ENCODE results near the gene P2RX5. TPM values are rescaled to one million over a fixed set of nuclear protein-coding genes. Genes with fewer than 3 reads are reported as not detected.

P2RX5 gene
- total RNA-seq, 2 experiments from 2014 or later, result 45.2 to 47.4 TPM

DNA sequence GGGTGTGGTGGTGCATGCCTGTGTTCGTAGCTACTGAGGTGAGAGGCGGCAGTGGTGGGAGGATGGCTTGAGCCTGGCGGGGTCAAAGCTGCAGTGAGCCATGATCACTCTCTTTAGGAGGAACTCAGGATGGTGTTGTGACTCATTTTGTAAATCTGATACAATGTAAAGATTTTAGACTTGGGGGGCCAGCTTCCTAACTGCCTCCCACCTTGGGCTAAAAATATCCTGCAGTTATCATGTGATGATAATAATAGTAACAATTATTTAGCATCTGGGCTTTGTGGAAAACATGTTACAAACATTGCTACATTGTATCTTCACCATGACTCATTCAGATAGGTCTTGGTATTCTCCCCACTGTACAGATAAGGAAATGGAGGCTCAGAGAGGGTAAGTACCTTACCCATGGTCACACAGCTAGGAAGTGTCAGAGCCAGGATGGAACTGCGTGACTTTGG is 52.0 kb downstream of the P2RX5 start:
- peaks cover 4% of the 10 kb centered on the region for H3K36me3 Mint-ChIP-seq (ENCODE audit: low read depth)
- H3K27ac Mint-ChIP-seq, result no peak overlapping the region
- no peaks in the 10 kb centered on the region for H3K9me3 Mint-ChIP-seq
- CTCF ChIA-PET, result no interaction called here
- no peak overlapping the region for H3K4me3 Mint-ChIP-seq
- no peak for DNase-seq
- H3K27me3 Mint-ChIP-seq (ENCODE audit: low read depth), result no peaks in the 10 kb centered on the region
- H3K4me1 Mint-ChIP-seq (ENCODE audit: low read depth), result peaks cover 8% of the 10 kb centered on the region
- intact Hi-C loops (cut with micrococcal nuclease), result no loop called here

DNA sequence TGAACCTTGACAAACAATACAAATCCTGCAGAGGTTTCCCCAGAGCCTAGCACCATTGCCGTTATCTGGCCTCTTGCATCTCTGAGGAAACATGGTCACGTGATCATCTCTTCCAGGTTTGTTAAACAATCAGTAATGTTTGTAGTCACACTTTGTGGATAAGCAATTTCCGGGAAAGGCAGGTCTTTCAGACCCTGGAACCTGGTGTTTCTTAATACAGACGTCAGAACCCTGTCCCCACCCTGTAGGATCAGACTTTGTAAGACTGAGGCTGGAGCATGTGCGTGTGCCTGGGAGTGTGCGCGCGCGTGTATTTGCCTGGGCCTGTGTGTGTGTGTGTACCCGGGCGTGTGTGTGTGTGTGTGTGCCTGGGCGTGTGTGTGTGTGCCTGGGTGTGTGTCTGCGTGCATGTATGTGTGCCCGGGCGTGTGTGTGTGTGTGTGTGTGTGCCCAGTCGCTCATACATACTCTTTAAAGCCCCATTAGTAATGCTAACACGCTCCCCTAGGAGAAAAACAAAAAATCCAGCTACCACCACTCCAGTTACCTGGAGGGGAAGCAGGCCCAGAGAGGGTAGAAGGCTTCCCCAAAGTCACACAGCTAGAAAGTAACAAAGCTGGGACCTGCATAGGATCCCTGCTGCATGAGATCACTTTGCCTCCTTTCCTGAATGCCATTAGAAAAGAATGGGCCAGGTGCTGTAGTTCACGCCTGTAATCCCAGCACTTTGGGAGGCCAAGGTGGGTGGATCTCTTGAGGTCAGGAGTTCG is 54.1 kb downstream of the P2RX5 start:
- CTCF ChIA-PET, result interaction anchor here (0.6 kb wide), 1 partner anchor 15 kb away, joined by 4 read pairs; no protein-coding TSS in a partner anchor
- DNase-seq, result no peak
- peaks cover 4% of the 10 kb centered on the region for H3K36me3 Mint-ChIP-seq (ENCODE audit: low read depth)
- intact Hi-C loops (cut with micrococcal nuclease), result no loop called here
- no peaks in the 10 kb centered on the region for H3K9me3 Mint-ChIP-seq
- peak overlapping the region; percentile 46 for H3K27ac Mint-ChIP-seq
- H3K4me1 Mint-ChIP-seq (ENCODE audit: low read depth), result peaks cover 21% of the 10 kb centered on the region
- H3K4me3 Mint-ChIP-seq, result no peak overlapping the region
- no peaks in the 10 kb centered on the region for H3K27me3 Mint-ChIP-seq (ENCODE audit: low read depth)

DNA sequence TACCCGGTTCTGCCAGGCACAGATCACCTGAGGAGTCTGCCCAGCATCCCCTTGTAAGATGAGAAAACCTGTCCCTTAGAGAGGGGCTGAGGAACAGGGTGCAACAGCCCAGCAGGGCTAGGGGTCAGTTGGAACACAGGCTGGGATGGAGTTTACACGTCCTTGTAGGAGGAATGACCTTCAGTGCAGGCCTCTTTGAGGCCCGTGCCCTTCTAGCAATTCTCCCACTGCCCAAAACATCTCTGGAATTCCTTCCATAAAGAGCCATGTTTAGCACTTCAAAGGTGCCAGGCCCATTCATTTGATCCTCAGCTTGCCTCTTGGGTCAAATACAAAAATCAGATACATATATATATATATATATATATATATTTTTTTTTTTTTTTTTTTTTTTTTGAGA is 54.9 kb downstream of the P2RX5 start:
- Mint-ChIP-seq H3K4me1 (ENCODE audit: low read depth) (peaks cover 21% of the 10 kb centered on the region), H3K27ac (no peak overlapping the region), H3K4me3 (no peak overlapping the region), H3K36me3 (ENCODE audit: low read depth) (peaks cover 4% of the 10 kb centered on the region), H3K9me3 (no peaks in the 10 kb centered on the region), H3K27me3 (ENCODE audit: low read depth) (no peaks in the 10 kb centered on the region)
- intact Hi-C loops (cut with micrococcal nuclease), result no loop called here
- CTCF ChIA-PET, result interaction anchor here (1.1 kb wide), 1 partner anchor 10 kb away, joined by 4 read pairs; no protein-coding TSS in a partner anchor
- DNase-seq, result no peak

DNA sequence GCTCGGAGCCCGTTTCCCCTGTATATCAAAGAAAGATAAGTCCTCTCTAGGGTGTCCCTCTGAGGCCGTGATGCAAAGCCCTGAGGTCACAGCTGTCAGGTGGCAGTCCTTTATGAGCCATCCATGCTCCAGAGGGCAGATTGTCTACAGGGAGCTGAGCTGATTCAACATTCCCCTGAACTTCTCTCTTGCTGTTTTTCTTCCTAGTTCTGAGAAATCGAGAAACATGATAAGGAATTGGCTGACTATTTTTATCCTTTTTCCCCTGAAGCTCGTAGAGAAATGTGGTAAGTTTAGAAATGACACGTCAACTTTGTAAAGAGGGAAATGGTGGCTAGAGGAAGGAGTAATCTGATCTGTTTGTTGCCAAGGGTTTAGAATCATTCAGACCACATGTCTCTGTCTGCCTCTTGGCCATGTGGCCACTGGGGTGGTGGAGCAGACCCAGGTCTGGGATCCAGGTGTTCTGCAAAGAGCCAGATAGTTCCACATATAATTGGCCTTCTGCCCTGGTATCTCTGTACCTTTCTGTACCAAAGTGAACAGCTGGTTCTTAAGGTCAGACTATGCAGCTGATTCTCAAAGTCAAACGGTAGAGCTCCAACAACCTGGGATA is 55.9 kb downstream of the P2RX5 start:
- Mint-ChIP-seq H3K36me3 (ENCODE audit: low read depth) (peaks cover 4% of the 10 kb centered on the region), H3K4me3 (peak overlapping the region; percentile 23)

DNA sequence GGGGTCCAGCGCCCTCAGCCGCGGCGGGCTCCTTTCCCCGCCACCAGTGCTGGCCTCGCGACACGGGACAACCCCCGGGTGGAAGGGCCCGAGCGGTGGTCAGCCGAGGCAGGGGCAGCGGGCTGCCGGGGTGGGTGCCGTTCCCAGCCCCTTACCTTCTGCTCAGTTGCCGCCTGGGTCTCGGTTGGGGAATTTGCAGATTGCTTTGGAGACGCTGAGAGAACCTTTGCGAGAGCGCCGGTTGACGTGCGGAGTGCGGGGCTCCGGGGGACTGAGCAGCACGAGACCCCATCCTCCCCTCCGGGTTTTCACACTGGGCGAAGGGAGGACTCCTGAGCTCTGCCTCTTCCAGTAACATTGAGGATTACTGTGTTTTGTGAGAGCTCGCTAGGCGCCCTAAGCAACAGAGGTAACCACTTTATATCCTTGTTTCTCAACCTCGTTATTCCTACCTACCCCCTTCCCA is 59.0 kb downstream of the P2RX5 start:
- Mint-ChIP-seq H3K36me3 (ENCODE audit: low read depth) (peaks cover 2% of the 10 kb centered on the region), H3K4me3 (peak overlapping the region; percentile 95), H3K9me3 (no peaks in the 10 kb centered on the region), H3K4me1 (ENCODE audit: low read depth) (peaks cover 30% of the 10 kb centered on the region), H3K27me3 (ENCODE audit: low read depth) (no peaks in the 10 kb centered on the region), H3K27ac (no peak overlapping the region)
- CTCF ChIA-PET, result interaction anchor here (0.6 to 1.2 kb wide), 4 partner anchors 11 to 791 kb away, joined by 3 to 7 read pairs (median 3); no protein-coding TSS in a partner anchor
- intact Hi-C loops (cut with micrococcal nuclease), result loop anchor here (1.0 kb wide), 3 partner anchors 31 to 256 kb away; partner anchors contain the start of genes CAMKK1, EMC6, NCBP3 and TAX1BP3
- DNase-seq, result no peak

More for the DNA sequence above, 55.9 kb downstream of the P2RX5 start:
- intact Hi-C loops (cut with micrococcal nuclease), result no loop called here
- CTCF ChIA-PET, result interaction anchor here (1.1 kb wide), 1 partner anchor 11 kb away, joined by 4 read pairs; no protein-coding TSS in a partner anchor
- Mint-ChIP-seq H3K27me3 (ENCODE audit: low read depth) (no peaks in the 10 kb centered on the region), H3K27ac (peak overlapping the region; percentile 71), H3K4me1 (ENCODE audit: low read depth) (peaks cover 24% of the 10 kb centered on the region), H3K9me3 (no peaks in the 10 kb centered on the region)
- DNase-seq, result peak; percentile 34

DNA sequence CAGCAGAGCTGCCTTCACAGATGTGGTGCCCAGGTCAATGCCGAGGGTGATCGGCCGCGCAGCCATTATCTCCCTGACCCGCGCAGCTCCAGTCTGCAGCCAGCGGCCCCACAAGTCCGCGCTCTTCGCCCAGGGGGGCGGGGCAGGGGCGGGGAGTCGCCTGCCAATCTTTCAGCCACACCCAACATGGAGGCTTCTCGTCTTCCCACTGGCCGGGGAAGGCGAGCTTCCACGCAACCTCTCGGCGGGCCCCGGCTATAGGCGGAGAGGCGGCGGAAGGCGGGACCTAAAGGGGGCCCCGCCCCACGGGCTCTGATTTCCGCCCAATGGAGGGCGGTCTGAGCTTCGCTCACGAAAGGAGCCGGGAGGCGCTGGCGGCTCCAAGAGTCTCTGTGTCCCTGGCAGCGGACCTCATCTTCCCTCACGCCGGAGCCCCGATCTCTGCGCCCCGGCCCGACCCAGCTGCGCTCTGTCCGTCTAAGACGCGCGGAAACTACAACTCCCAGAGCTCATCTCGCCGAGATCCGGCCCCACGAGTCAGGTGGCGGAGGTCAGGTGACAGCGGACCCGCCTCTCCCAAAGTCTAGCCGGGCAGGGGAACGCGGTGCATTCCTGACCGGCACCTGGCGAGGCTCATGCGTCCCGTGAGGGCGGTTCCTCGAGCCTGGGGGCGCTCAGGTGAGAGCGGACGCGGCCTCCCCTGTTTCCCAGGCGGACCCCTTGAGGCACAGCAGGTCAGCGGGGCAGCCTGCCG is 59.6 kb downstream of the P2RX5 start, which contains the start of the genes CTNS and SHPK:
Gene CTNS, plus strand, starts transcription at position 607 of the 754 bp plus-strand sequence. CDS start 3,447 bp downstream, outside the sequence.
Gene SHPK, minus strand, starts transcription at position 97 of the 754 bp plus-strand sequence. Its CDS starts 31 bp downstream, at position 66.
- Mint-ChIP-seq H3K36me3 (ENCODE audit: low read depth) (peaks cover 2% of the 10 kb centered on the region), H3K27ac (peak within 1 kb of the TSS; percentile 99), H3K9me3 (no peaks in the 10 kb centered on the region), H3K4me1 (ENCODE audit: low read depth) (peaks cover 30% of the 10 kb centered on the region), H3K27me3 (ENCODE audit: low read depth) (no peaks in the 10 kb centered on the region), H3K4me3 (peak within 1 kb of the TSS; percentile 95)
- CTCF ChIA-PET, result interaction anchor here (0.7 to 1.2 kb wide), 2 partner anchors 100 to 192 kb away, joined by 3 read pairs; no protein-coding TSS in a partner anchor
- DNase-seq, result peak; percentile 95
- intact Hi-C loops (cut with micrococcal nuclease), result loop anchor here (1.0 kb wide), 3 partner anchors 32 to 257 kb away; partner anchors contain the start of genes CAMKK1, EMC6, NCBP3 and TAX1BP3

DNA sequence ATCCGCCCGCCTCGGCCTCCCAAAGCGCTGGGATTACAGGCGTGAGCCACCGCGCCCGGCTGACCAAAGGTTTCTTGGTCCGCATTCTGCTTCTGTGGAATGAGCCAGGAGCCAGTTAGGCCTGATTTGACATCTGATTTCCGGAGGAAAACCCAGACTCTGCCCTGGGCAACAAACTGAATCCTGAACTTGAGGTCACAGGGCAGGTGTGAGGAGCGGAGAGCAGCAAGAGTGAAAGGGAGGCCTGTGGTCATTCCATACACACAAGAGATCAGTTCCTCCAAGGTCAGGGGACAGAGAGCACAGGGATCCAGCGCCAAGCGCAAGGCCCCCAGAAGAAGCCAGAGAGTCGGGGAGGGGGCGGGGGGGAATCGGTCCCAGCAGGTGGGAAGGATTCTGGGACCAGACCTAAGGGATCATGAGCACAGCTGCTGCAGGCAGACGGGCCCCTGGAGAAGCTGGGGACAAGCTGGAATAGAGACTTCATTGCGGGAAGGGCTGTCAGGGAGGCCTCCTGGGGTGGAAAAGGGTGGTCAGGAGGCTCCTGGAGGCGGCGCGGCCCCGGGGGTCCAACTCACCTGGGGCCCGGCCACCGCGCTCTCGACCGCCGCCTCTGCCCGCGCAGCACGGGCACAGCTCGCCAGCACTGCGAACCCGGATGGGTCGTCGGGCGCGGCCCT is 60.3 kb downstream of the P2RX5 start:
- no peak for DNase-seq
- CTCF ChIA-PET, result no interaction called here
- no peaks in the 10 kb centered on the region for H3K9me3 Mint-ChIP-seq
- intact Hi-C loops (cut with micrococcal nuclease), result loop anchor here (1.0 kb wide), 3 partner anchors 33 to 258 kb away; partner anchors contain the start of genes CAMKK1, EMC6, NCBP3 and TAX1BP3
- peak overlapping the region; percentile 95 for H3K4me3 Mint-ChIP-seq
- H3K27ac Mint-ChIP-seq, result no peak overlapping the region
- peaks cover 2% of the 10 kb centered on the region for H3K36me3 Mint-ChIP-seq (ENCODE audit: low read depth)
- no peaks in the 10 kb centered on the region for H3K27me3 Mint-ChIP-seq (ENCODE audit: low read depth)
- H3K4me1 Mint-ChIP-seq (ENCODE audit: low read depth), result peaks cover 30% of the 10 kb centered on the region

DNA sequence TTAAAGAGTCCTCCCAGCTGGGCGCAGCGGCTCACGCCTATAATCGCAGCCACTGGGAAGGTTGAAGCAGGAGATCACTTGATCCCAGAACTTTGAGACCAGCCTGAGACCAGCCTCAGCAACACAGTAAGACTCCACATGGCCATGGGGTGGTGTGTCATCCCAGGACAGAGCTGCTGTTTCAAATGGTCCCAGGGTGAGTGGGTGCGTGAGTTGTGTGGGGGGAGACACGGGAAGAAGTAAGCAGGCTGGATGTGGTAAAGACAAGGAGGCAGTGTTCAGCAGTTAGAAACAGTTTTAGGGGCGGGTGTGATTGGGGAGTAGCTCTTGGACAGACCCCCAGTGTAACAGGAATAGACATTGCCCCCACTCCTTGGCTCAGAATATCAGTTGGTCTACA is 63.7 kb downstream of the P2RX5 start:
- H3K27me3 Mint-ChIP-seq (ENCODE audit: low read depth), result no peaks in the 10 kb centered on the region
- no peak overlapping the region for H3K27ac Mint-ChIP-seq
- no peaks in the 10 kb centered on the region for H3K9me3 Mint-ChIP-seq
- peaks cover 3% of the 10 kb centered on the region for H3K36me3 Mint-ChIP-seq (ENCODE audit: low read depth)
- CTCF ChIA-PET, result no interaction called here
- DNase-seq, result no peak
- intact Hi-C loops (cut with micrococcal nuclease), result no loop called here
- no peak overlapping the region for H3K4me3 Mint-ChIP-seq
- peaks cover 11% of the 10 kb centered on the region for H3K4me1 Mint-ChIP-seq (ENCODE audit: low read depth)

DNA sequence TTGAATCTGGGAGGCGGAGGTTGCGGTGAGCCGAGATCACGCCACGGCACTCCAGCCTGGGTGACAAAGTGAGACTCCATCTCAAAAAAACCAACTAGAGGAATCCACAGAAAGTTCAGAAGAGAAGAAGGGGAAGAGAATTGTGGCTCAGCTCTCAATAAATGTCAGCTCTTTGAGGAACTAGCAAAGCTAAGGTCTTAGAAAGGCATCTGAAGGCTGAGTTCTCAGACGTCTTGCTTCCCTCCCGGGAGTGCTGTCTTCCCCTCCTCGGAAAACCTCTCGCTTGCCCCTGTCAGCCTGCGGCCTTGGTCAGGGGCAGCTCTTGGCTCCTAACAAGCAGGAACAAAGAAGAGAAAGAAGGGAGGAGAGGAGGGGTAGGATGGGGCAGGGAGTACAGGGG is 65.2 kb downstream of the P2RX5 start:
- intact Hi-C loops (cut with micrococcal nuclease), result no loop called here
- Mint-ChIP-seq H3K27ac (no peak overlapping the region), H3K4me1 (ENCODE audit: low read depth) (peaks cover 9% of the 10 kb centered on the region), H3K9me3 (no peaks in the 10 kb centered on the region), H3K27me3 (ENCODE audit: low read depth) (no peaks in the 10 kb centered on the region), H3K4me3 (no peak overlapping the region), H3K36me3 (ENCODE audit: low read depth) (peaks cover 9% of the 10 kb centered on the region)
- CTCF ChIA-PET, result no interaction called here
- no peak for DNase-seq

DNA sequence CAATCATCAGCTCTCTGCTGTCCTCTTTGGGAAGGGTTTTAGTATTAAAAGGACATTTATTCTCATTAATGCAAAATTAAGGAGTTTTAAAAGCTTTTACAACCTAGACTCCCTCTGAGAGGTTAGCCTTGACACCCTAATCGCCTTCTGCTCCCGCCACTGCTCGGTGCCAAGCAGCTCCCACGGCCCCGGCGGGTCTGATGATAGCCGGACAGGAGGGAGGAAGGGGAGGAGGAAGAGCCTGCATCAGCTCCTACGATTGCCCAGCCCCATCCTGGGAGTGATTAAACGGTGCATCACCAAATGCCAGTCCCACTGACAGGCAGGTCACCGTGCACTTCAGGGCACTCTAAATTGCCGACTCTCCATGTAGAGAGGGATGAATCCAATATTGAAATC is 68.2 kb downstream of the P2RX5 start:
- CTCF ChIA-PET, result interaction anchor here (1.4 kb wide), 1 partner anchor 21 kb away, joined by 3 read pairs; no protein-coding TSS in a partner anchor
- DNase-seq, result no peak
- no peak overlapping the region for H3K4me3 Mint-ChIP-seq
- no peaks in the 10 kb centered on the region for H3K9me3 Mint-ChIP-seq
- no peaks in the 10 kb centered on the region for H3K27me3 Mint-ChIP-seq (ENCODE audit: low read depth)
- H3K4me1 Mint-ChIP-seq (ENCODE audit: low read depth), result no peaks in the 10 kb centered on the region
- intact Hi-C loops (cut with micrococcal nuclease), result no loop called here
- H3K27ac Mint-ChIP-seq, result no peak overlapping the region
- peaks cover 12% of the 10 kb centered on the region for H3K36me3 Mint-ChIP-seq (ENCODE audit: low read depth)
